ENCODE results near the gene MELK.

The MELK gene

DNA sequence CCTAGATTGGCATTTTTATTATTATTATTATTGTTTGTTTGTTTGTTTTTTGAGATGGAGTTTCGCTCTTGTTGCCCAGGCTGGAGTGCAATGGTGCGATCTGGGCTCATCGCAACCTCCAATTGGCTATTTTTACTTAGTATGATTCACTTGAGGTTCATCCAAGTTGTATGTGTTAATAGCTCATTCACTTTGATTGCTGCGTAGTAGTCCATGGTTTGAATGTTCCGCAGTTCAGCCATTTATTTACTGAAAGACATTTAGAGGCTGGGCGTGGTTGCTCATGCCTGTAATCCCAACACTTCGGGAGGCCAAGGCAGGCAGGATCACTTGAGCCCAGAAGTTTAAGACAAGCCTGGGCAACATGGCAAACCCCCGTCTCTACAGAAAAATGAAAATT lies 22.6 kb upstream of the MELK start:
- TF ChIP-seq, protein P1, sequence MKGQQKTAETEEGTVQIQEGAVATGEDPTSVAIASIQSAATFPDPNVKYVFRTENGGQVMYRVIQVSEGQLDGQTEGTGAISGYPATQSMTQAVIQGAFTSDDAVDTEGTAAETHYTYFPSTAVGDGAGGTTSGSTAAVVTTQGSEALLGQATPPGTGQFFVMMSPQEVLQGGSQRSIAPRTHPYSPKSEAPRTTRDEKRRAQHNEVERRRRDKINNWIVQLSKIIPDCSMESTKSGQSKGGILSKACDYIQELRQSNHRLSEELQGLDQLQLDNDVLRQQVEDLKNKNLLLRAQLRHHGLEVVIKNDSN (IDR thresholded peaks at IDR 0.05), result no peak
- TF ChIP-seq FOXM1 (IDR thresholded peaks at IDR 0.05; ENCODE audit: borderline replicate concordance, low read depth) (no peak), ZBTB7A (IDR thresholded peaks at IDR 0.05; ENCODE audit: low read depth) (no peak), EP300 (IDR thresholded peaks at IDR 0.05; ENCODE audit: borderline replicate concordance) (no peak), TAF1 (IDR thresholded peaks at IDR 0.05; ENCODE audit: low read depth) (no peak), EGR1 (IDR thresholded peaks at IDR 0.05) (no peak)
- TF ChIP-seq, protein P2, sequence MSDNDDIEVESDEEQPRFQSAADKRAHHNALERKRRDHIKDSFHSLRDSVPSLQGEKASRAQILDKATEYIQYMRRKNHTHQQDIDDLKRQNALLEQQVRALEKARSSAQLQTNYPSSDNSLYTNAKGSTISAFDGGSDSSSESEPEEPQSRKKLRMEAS (IDR thresholded peaks at IDR 0.05), result no peak

DNA sequence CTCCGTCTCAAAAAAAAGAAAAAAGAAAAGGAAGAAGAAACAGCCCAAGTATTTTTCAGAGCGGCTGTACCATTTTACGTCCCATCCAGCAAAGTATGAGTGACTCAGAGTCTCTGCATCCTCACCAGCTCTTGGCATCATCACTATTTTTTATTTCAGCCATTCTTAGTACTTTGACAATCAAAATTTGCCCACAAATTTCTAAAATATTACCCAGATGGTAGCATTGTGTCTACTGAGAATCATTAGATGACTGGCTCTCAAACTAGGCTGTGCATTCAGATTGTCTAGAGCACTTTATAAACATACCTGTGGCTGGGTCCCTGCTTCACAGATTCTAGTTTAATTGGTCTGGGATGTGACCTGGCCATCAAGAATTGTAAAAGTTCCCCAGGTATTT lies 21.6 kb upstream of the MELK start:
- TF ChIP-seq EP300 (IDR thresholded peaks at IDR 0.05; ENCODE audit: borderline replicate concordance) (no peak), TEAD4 (IDR thresholded peaks at IDR 0.05) (no peak), YY1 (IDR thresholded peaks at IDR 0.05; ENCODE audit: low read depth) (no peak), CEBPB (IDR thresholded peaks at IDR 0.05) (no peak), ZBTB7A (IDR thresholded peaks at IDR 0.05; ENCODE audit: low read depth) (no peak), NFIC (IDR thresholded peaks at IDR 0.05) (no peak), FOXM1 (IDR thresholded peaks at IDR 0.05; ENCODE audit: borderline replicate concordance, low read depth) (no peak), TCF12 (IDR thresholded peaks at IDR 0.05; ENCODE audit: low read depth) (no peak), EGR1 (IDR thresholded peaks at IDR 0.05) (no peak), TAF1 (IDR thresholded peaks at IDR 0.05; ENCODE audit: low read depth) (no peak), CREB1 (IDR thresholded peaks at IDR 0.05; ENCODE audit: low read depth) (no peak), RAD21 (IDR thresholded peaks at IDR 0.05; ENCODE audit: low read depth) (no peak)
- TF ChIP-seq, protein P2 (IDR thresholded peaks at IDR 0.05), result no peak
- TF ChIP-seq, protein P3, sequence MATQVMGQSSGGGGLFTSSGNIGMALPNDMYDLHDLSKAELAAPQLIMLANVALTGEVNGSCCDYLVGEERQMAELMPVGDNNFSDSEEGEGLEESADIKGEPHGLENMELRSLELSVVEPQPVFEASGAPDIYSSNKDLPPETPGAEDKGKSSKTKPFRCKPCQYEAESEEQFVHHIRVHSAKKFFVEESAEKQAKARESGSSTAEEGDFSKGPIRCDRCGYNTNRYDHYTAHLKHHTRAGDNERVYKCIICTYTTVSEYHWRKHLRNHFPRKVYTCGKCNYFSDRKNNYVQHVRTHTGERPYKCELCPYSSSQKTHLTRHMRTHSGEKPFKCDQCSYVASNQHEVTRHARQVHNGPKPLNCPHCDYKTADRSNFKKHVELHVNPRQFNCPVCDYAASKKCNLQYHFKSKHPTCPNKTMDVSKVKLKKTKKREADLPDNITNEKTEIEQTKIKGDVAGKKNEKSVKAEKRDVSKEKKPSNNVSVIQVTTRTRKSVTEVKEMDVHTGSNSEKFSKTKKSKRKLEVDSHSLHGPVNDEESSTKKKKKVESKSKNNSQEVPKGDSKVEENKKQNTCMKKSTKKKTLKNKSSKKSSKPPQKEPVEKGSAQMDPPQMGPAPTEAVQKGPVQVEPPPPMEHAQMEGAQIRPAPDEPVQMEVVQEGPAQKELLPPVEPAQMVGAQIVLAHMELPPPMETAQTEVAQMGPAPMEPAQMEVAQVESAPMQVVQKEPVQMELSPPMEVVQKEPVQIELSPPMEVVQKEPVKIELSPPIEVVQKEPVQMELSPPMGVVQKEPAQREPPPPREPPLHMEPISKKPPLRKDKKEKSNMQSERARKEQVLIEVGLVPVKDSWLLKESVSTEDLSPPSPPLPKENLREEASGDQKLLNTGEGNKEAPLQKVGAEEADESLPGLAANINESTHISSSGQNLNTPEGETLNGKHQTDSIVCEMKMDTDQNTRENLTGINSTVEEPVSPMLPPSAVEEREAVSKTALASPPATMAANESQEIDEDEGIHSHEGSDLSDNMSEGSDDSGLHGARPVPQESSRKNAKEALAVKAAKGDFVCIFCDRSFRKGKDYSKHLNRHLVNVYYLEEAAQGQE (IDR thresholded peaks at IDR 0.05; ENCODE audit: low read depth), result no peak
- TF ChIP-seq, protein P1 (IDR thresholded peaks at IDR 0.05), result no peak

DNA sequence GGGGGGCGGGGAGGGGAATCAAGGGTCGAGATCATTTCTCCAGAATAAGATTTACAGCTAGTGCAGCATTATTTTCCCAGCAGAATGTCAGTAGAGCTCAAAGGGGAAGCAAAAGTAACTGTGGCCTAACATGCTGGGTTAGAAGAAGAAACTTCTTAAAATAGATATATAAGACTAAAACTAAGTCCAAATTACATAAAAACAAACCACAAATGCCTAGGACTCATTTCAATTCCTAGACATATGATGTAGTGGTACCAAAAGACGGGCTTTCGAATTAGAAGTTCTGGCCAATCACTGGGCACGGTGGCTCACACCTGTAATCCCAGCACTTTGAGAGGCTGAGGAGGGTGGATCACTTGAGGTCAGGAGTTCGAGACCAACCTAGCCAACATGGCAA lies 20.8 kb upstream of the MELK start:
- TF ChIP-seq TEAD4 (IDR thresholded peaks at IDR 0.05) (no peak), YY1 (IDR thresholded peaks at IDR 0.05; ENCODE audit: low read depth) (no peak), EGR1 (IDR thresholded peaks at IDR 0.05) (no peak)
- TF ChIP-seq, protein P1 (IDR thresholded peaks at IDR 0.05), result no peak
- TF ChIP-seq, protein P3 (IDR thresholded peaks at IDR 0.05; ENCODE audit: low read depth), result no peak

DNA sequence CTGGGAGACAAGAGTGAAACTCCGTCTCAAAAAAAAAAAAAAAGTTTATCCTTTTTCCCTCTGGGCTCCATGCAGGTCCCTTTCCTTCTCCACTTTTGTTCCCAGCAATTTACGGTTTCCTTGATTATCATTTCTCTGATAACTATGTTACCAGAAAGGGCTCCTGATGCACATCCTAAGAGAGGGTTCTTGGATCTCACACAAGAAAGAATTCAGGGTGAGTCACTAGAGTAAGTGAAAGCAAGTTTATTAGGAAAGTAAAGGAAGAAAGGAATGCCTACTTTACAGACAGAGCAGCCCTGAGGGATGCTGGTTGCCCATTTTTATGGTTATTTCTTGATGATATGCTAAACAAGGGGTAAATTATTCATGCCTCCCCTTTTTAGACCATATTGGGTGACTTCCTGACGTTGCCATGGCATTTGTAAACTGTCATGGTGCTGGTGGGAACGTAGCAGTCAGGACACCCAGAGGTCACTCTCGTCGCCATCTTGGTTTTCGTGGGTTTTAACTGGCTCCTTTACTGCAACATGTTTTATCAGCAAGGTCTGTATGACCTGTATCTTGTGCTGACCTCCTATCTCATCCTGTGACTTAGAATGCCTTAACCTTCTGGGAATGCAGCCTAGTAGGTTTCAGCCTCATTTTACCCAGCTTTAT lies 13.5 kb upstream of the MELK start:
- TF ChIP-seq ZBTB7A (IDR thresholded peaks at IDR 0.05; ENCODE audit: low read depth), result no peak
- TF ChIP-seq CEBPB (IDR thresholded peaks at IDR 0.05), result no peak
- TF ChIP-seq, protein P2 (IDR thresholded peaks at IDR 0.05), result no peak
- TF ChIP-seq NFIC (IDR thresholded peaks at IDR 0.05), result no peak
- TF ChIP-seq, protein P1 (IDR thresholded peaks at IDR 0.05), result no peak
- TF ChIP-seq EP300 (IDR thresholded peaks at IDR 0.05; ENCODE audit: borderline replicate concordance), result no peak
- TF ChIP-seq RAD21 (IDR thresholded peaks at IDR 0.05; ENCODE audit: low read depth), result no peak
- no peak for TF ChIP-seq YY1 (IDR thresholded peaks at IDR 0.05; ENCODE audit: low read depth)
- no peak for TF ChIP-seq TCF12 (IDR thresholded peaks at IDR 0.05; ENCODE audit: low read depth)
- TF ChIP-seq EGR1 (IDR thresholded peaks at IDR 0.05), result no peak
- no peak for TF ChIP-seq TEAD4 (IDR thresholded peaks at IDR 0.05)
- TF ChIP-seq CREB1 (IDR thresholded peaks at IDR 0.05; ENCODE audit: low read depth), result no peak
- no peak for TF ChIP-seq FOXM1 (IDR thresholded peaks at IDR 0.05; ENCODE audit: borderline replicate concordance, low read depth)
- TF ChIP-seq TAF1 (IDR thresholded peaks at IDR 0.05; ENCODE audit: low read depth), result no peak
- TF ChIP-seq, protein P3 (IDR thresholded peaks at IDR 0.05; ENCODE audit: low read depth), result no peak
